HepG2 (cell line): Measurements from ENCODE around the gene MYO18A. TPM values are rescaled to one million over a fixed set of nuclear protein-coding genes. Genes with fewer than 3 reads are reported as not detected.

Experiments
- ATAC-seq: fragments of 200-7000 bp; cut with Tn5 transposase; 3 replicates; pipeline ENCODE4 v1.9.1; 2020; ENCODE audit warnings: mild to moderate bottlenecking, moderate library complexity
- BruUV-seq: library from RNA; stranded (reverse); fragments of 400-500 nt; replicated peaks from 2 replicates; lab custom pipeline; 2021; lab: Mats Ljungman, UMichigan
- CTCF ChIA-PET: fragments of 300-600 bp; formaldehyde crosslinking; extraction: SDS; loops from one replicate; lab custom pipeline; 2021; ENCODE audit warnings: low total read pairs, inconsistent platforms, low intra/inter-chr PET ratio; lab: Yijun Ruan, JAX
- POLR2A ChIA-PET: fragments of 350-600 bp; sonication (Branson Sonifier 250); formaldehyde crosslinking; loops from one replicate; lab custom pipeline; 2020; ENCODE audit warnings: antibody characterized with exemption, inconsistent platforms; lab: Yijun Ruan, JAX
- DNase-seq: peaks from one replicate; pipeline ENCODE4 v3.0.0-alpha.2; 2015; ENCODE audit warnings: low spot score
- FAIRE-seq: peaks from 3 replicates; lab custom pipeline; 2011; peaks lifted over from hg19 to GRCh38; lab: Jason Lieb, UNC
- H2AFZ ChIP-seq: one replicate; pipeline ENCODE4 v1.6.1; 2011; ENCODE audit warnings: low read length, inconsistent platforms
- H3K27ac ChIP-seq: fragments of 300-600 bp; 3 replicates; pipeline ENCODE4 v1.8.0; 2011; ENCODE audit warnings: mixed run types, mild to moderate bottlenecking, mixed read lengths, low read length, inconsistent platforms; ENCODE audit not compliant: insufficient read depth; ENCODE audit errors: extremely low read length
- H3K27me3 ChIP-seq, 2 experiments: fragments of 200-600 bp in 1 of 2; 2 replicates in 1 of 2; 3 replicates in 1 of 2; pipeline versions ENCODE4 v1.6.0 to v1.8.0; 2011; ENCODE audit warnings: low read length in 2 of 2, mild to moderate bottlenecking in 2 of 2, moderate library complexity in 2 of 2, inconsistent platforms in 1 of 2; ENCODE audit not compliant: insufficient read depth in 2 of 2, control insufficient read depth in 1 of 2
- H3K36me3 ChIP-seq, 2 experiments: fragments of 200-600 bp in 1 of 2; replicated peaks in 1 of 2; 2 replicates in 1 of 2; 3 replicates in 1 of 2; pipeline versions ENCODE4 v1.5.1 to v1.8.0; 2011; ENCODE audit warnings: low read length in 2 of 2, inconsistent platforms in 1 of 2; ENCODE audit not compliant: insufficient read depth in 2 of 2, control insufficient read depth in 1 of 2
- H3K4me1 ChIP-seq: 2 replicates; pipeline ENCODE4 v1.5.1; 2012; ENCODE audit warnings: low read length, inconsistent platforms; ENCODE audit not compliant: insufficient read depth
- H3K4me2 ChIP-seq: 2 replicates; pipeline ENCODE4 v1.6.0; 2011; ENCODE audit warnings: low read depth, low read length, inconsistent platforms
- H3K4me3 ChIP-seq, 3 experiments: fragments of 200-600 bp in 1 of 3; sonication (generic), shearing (Covaris generic) in 1 of 3; replicated peaks in 1 of 3; 2 replicates each; pipeline ENCODE4 v1.5.1; 2011 to 2016; ENCODE audit warnings: low read length in 3 of 3, inconsistent platforms in 2 of 3, low read depth in 2 of 3, mild to moderate bottlenecking in 2 of 3, control low read depth in 1 of 3, mixed read lengths in 1 of 3; ENCODE audit not compliant: insufficient read depth in 1 of 3
- H3K79me2 ChIP-seq: one replicate; pipeline ENCODE4 v1.6.1; 2011; ENCODE audit warnings: low read length, inconsistent platforms; ENCODE audit not compliant: insufficient read depth
- H3K9ac ChIP-seq: 2 replicates; pipeline ENCODE4 v1.6.0; 2011; ENCODE audit warnings: mild to moderate bottlenecking, low read depth, low read length, inconsistent platforms; ENCODE audit not compliant: insufficient read depth
- H3K9me3 ChIP-seq: 2 replicates; pipeline ENCODE4 v1.5.1; 2012; ENCODE audit warnings: mild to moderate bottlenecking, low read length
- H4K20me1 ChIP-seq: 2 replicates; pipeline ENCODE4 v1.6.0; 2011; ENCODE audit warnings: inconsistent platforms, mild to moderate bottlenecking, low read length, moderate library complexity; ENCODE audit not compliant: insufficient read depth
- BCL6 ChIP-seq: IDR thresholded peaks from 2 replicates; pipeline ENCODE4 v1.6.1; 2016; ENCODE audit warnings: missing genetic modification reagents, missing compliant biosample characterization
- CBX5 ChIP-seq: sonication (generic); formaldehyde crosslinking; IDR thresholded peaks from 2 replicates; pipeline ENCODE4 v1.4.0; 2020; ENCODE audit warnings: missing genetic modification reagents, borderline replicate concordance
- ETV6 ChIP-seq: sonication (generic); formaldehyde crosslinking; conservative IDR thresholded peaks from 2 replicates; pipeline ENCODE4 v1.4.0; 2020; ENCODE audit warnings: missing genetic modification reagents
- MYNN ChIP-seq: sonication (generic); formaldehyde crosslinking; IDR thresholded peaks from 2 replicates; pipeline ENCODE4 v1.4.0; 2020; ENCODE audit warnings: mild to moderate bottlenecking, low read depth, missing genetic modification reagents
- PAWR ChIP-seq: sonication (generic); formaldehyde crosslinking; IDR thresholded peaks from 2 replicates; pipeline ENCODE4 v1.4.0; 2020; ENCODE audit warnings: missing genetic modification reagents, mild to moderate bottlenecking, borderline replicate concordance
- SP2 ChIP-seq: sonication (generic); formaldehyde crosslinking; IDR thresholded peaks from 2 replicates; pipeline ENCODE4 v1.5.1; 2020; ENCODE audit warnings: mild to moderate bottlenecking, missing genetic modification reagents
- TBX2 ChIP-seq: sonication (generic); formaldehyde crosslinking; IDR thresholded peaks from 2 replicates; pipeline ENCODE4 v1.5.0; 2020; ENCODE audit warnings: missing genetic modification reagents, mild to moderate bottlenecking, borderline replicate concordance
- ZNF569 ChIP-seq: sonication (generic); formaldehyde crosslinking; IDR thresholded peaks from 2 replicates; pipeline ENCODE4 v1.5.0; 2020; ENCODE audit warnings: mild to moderate bottlenecking, missing genetic modification reagents, moderate library complexity, borderline replicate concordance
- ZNF619 ChIP-seq: sonication (generic); formaldehyde crosslinking; IDR thresholded peaks from 2 replicates; pipeline ENCODE4 v1.4.0; 2020; ENCODE audit warnings: mild to moderate bottlenecking, missing genetic modification reagents
- ZNF629 ChIP-seq: sonication (generic); formaldehyde crosslinking; conservative IDR thresholded peaks from 2 replicates; pipeline ENCODE4 v1.5.0; 2020; ENCODE audit warnings: missing genetic modification reagents
- WGBS: methylation state at CpG from one replicate; pipeline ENCODE4 v1.1.6; 2017; ENCODE audit warnings: low lambda C conversion rate; 5-methylcytosine and 5-hydroxymethylcytosine counted together
- in situ Hi-C: cut with HindIII; loops from 2 replicates; pipeline ENCODE4 v1.10.0; 2017; ENCODE audit warnings: low pct_unique_long_range_greater_than_20kb; ENCODE audit not compliant: extremely low pct_ligation_motif_present
- intact Hi-C: fragments of 100-400 bp; cut with micrococcal nuclease; formaldehyde crosslinking; loops from one replicate; pipeline ENCODE4 v1.10.0; 2022; ENCODE audit not compliant: unreplicated experiment
- polyA plus RNA-seq, 8 experiments: library from polyadenylated mRNA; depleted of rRNA in 3 of 8; stranded (reverse) in 7 of 8; unstranded in 1 of 8; fragments of >200 nt; fragmentation: Illumina TruSeq in 4 of 8; extraction: Trizol in 4 of 8; gene quantifications; 2 replicates each; pipeline versions ENCODE4 v1.2.1 to v1.2.3, GENCODE V29; 2011 to 2016; ENCODE audit warnings: low read depth in 4 of 8, missing spikeins in 1 of 8, mixed read lengths in 1 of 8; ENCODE audit not compliant: insufficient read depth in 1 of 8
- total RNA-seq, 5 experiments: library from RNA; depleted of rRNA; stranded (reverse); fragments of >200 nt; fragmentation: Illumina TruSeq; extraction: Trizol; gene quantifications; 2 replicates each; pipeline ENCODE4 v1.2.3, GENCODE V29; 2016; ENCODE audit warnings: low read depth in 1 of 5
- TF ChIP-seq, protein P1 (sequence below): sonication (generic); formaldehyde crosslinking; IDR thresholded peaks from 2 replicates; pipeline ENCODE4 v1.4.0; 2020; ENCODE audit warnings: missing genetic modification reagents
- TF ChIP-seq, protein P2 (sequence below): sonication (generic); formaldehyde crosslinking; IDR thresholded peaks from 2 replicates; pipeline ENCODE4 v1.5.0; 2020; ENCODE audit warnings: missing genetic modification reagents
- TF ChIP-seq, protein P3 (sequence below): sonication (generic); formaldehyde crosslinking; IDR thresholded peaks from 2 replicates; pipeline ENCODE4 v1.4.0; 2020; ENCODE audit warnings: mild to moderate bottlenecking, missing genetic modification reagents, borderline replicate concordance

MYO18A gene
- total and polyA plus RNA-seq, 2 of the 13 experiments (the other 11 are each of a cell fraction or from before 2014, with no cell fraction given), result 16.8 to 24.8 TPM

DNA sequence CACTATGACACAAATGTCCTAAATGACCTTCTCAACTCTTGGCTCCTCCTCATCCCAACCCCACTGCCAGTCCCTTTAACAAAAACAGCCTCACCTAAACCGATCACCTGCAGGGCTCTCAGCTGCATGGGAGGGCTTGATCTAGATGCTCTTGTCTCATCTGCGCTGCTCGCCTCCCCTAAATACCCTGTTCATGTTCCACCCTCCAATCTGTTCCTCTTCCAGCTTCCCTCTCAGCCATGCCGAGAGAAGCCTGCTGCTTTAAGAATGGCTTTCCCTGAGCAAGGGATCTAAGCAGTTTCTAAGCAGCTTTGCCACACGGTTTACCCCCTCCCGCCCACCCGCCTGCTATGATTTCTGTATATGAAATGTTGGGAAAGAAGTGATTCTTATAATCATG, 113.6 kb downstream of the MYO18A start:
- BruUV-seq, result no TSS peak
- FAIRE-seq (no peak), ATAC-seq (no peak), DNase-seq (no peak)
- H3K9me3 ChIP-seq, result no peaks in the 10 kb centered on the region
- CTCF ChIA-PET, result no interaction called here
- POLR2A ChIA-PET, result no interaction called here
- in situ Hi-C loops (no loop called here), intact Hi-C loops (no loop called here)
- TF ChIP-seq TBX2 (CRISPR knock-in tag) (no peak), ZNF629 (no peak), ETV6 (no peak), ZNF569 (no peak), SP2 (CRISPR knock-in tag) (no peak), CBX5 (CRISPR knock-in tag) (no peak)
- TF ChIP-seq, protein P1, sequence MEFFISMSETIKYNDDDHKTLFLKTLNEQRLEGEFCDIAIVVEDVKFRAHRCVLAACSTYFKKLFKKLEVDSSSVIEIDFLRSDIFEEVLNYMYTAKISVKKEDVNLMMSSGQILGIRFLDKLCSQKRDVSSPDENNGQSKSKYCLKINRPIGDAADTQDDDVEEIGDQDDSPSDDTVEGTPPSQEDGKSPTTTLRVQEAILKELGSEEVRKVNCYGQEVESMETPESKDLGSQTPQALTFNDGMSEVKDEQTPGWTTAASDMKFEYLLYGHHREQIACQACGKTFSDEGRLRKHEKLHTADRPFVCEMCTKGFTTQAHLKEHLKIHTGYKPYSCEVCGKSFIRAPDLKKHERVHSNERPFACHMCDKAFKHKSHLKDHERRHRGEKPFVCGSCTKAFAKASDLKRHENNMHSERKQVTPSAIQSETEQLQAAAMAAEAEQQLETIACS, result no peak
- H3K79me2 ChIP-seq, result no peaks in the 10 kb centered on the region
- H3K27ac ChIP-seq, result no peak overlapping the region
- 61% methylated on average over 7 of the region's 7 CpGs for WGBS
- H2AFZ ChIP-seq, result no peak overlapping the region
- no peaks in the 10 kb centered on the region for H3K36me3 ChIP-seq
- H3K9ac ChIP-seq, result no peak overlapping the region
- H4K20me1 ChIP-seq, result 0 out of 2 replicates have a peak, but pooled peaks cover 4% of the 10 kb centered on the region
- no peak overlapping the region for H3K4me3 ChIP-seq
- no peak overlapping the region for H3K4me2 ChIP-seq
- H3K27me3 ChIP-seq, result no peaks in the 10 kb centered on the region
- no peaks in the 10 kb centered on the region for H3K4me1 ChIP-seq

DNA sequence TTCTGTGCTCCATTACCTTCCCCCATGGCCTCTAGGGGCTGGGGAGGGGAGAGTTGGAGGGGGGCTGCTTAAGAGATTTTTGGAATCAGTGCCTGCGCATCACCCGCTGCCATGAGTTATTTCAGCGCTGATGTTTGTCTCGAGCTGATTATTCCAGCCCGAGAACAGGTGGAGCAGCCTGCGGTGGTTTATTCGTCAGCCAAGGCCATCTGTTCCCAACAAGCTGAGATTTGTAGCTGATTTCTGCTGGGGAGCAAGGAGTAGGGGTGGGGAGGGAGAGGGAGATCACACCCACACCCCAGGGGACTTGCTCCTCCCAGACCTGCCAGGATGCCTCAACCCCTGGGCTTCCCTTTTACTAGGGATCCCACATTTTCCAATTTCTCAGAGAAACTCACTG, 114.2 kb downstream of the MYO18A start:
- ATAC-seq, result no peak
- BruUV-seq, result no TSS peak
- no peak for FAIRE-seq
- in situ Hi-C loops (no loop called here), intact Hi-C loops (no loop called here)
- Histone ChIP-seq H3K27ac (no peak overlapping the region), H3K4me2 (no peak overlapping the region), H2AFZ (no peak overlapping the region), H3K36me3 (no peaks in the 10 kb centered on the region), H3K9me3 (no peaks in the 10 kb centered on the region), H3K79me2 (no peaks in the 10 kb centered on the region), H3K4me3 (no peak overlapping the region), H3K4me1 (no peaks in the 10 kb centered on the region), H3K27me3 (no peaks in the 10 kb centered on the region), H3K9ac (no peak overlapping the region), H4K20me1 (no peaks in the 10 kb centered on the region)
- ChIA-PET POLR2A (interaction anchor here (1.5 kb wide), 1 partner anchor 101 kb away, joined by 4 read pairs; no protein-coding TSS in a partner anchor), CTCF (no interaction called here)
- no peak for DNase-seq
- WGBS, result 85% methylated on average over 7 of the region's 7 CpGs
- TF ChIP-seq BCL6 (CRISPR knock-in tag) (no peak), ZNF569 (no peak), MYNN (no peak), PAWR (CRISPR knock-in tag) (no peak), ZNF619 (CRISPR knock-in tag) (no peak)
- TF ChIP-seq, protein P2, sequence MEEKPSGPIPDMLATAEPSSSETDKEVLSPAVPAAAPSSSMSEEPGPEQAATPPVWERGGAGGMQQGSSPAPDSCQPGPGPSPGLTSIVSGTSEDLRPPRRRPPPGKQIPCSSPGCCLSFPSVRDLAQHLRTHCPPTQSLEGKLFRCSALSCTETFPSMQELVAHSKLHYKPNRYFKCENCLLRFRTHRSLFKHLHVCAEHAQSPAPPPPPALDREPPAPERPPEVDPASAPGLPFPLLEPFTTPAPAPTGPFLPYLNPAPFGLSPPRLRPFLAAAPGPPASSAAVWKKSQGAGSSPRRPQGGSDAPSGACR (CRISPR knock-in tag), result no peak
- TF ChIP-seq, protein P3, sequence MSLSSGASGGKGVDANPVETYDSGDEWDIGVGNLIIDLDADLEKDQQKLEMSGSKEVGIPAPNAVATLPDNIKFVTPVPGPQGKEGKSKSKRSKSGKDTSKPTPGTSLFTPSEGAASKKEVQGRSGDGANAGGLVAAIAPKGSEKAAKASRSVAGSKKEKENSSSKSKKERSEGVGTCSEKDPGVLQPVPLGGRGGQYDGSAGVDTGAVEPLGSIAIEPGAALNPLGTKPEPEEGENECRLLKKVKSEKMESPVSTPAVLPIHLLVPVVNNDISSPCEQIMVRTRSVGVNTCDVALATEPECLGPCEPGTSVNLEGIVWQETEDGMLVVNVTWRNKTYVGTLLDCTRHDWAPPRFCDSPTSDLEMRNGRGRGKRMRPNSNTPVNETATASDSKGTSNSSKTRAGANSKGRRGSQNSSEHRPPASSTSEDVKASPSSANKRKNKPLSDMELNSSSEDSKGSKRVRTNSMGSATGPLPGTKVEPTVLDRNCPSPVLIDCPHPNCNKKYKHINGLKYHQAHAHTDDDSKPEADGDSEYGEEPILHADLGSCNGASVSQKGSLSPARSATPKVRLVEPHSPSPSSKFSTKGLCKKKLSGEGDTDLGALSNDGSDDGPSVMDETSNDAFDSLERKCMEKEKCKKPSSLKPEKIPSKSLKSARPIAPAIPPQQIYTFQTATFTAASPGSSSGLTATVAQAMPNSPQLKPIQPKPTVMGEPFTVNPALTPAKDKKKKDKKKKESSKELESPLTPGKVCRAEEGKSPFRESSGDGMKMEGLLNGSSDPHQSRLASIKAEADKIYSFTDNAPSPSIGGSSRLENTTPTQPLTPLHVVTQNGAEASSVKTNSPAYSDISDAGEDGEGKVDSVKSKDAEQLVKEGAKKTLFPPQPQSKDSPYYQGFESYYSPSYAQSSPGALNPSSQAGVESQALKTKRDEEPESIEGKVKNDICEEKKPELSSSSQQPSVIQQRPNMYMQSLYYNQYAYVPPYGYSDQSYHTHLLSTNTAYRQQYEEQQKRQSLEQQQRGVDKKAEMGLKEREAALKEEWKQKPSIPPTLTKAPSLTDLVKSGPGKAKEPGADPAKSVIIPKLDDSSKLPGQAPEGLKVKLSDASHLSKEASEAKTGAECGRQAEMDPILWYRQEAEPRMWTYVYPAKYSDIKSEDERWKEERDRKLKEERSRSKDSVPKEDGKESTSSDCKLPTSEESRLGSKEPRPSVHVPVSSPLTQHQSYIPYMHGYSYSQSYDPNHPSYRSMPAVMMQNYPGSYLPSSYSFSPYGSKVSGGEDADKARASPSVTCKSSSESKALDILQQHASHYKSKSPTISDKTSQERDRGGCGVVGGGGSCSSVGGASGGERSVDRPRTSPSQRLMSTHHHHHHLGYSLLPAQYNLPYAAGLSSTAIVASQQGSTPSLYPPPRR (CRISPR knock-in tag), result no peak
